ENCODE measurements around the gene SHCBP1.
"Not testable (repeated sequence)": the region's sequence is repeated elsewhere in the genome, so short reads cannot be mapped to it uniquely, and the experiment has no call there.

The SHCBP1 gene, protein sequence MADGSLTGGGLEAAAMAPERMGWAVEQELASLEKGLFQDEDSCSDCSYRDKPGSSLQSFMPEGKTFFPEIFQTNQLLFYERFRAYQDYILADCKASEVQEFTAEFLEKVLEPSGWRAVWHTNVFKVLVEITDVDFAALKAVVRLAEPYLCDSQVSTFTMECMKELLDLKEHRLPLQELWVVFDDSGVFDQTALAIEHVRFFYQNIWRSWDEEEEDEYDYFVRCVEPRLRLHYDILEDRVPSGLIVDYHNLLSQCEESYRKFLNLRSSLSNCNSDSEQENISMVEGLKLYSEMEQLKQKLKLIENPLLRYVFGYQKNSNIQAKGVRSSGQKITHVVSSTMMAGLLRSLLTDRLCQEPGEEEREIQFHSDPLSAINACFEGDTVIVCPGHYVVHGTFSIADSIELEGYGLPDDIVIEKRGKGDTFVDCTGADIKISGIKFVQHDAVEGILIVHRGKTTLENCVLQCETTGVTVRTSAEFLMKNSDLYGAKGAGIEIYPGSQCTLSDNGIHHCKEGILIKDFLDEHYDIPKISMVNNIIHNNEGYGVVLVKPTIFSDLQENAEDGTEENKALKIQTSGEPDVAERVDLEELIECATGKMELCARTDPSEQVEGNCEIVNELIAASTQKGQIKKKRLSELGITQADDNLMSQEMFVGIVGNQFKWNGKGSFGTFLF

DNA sequence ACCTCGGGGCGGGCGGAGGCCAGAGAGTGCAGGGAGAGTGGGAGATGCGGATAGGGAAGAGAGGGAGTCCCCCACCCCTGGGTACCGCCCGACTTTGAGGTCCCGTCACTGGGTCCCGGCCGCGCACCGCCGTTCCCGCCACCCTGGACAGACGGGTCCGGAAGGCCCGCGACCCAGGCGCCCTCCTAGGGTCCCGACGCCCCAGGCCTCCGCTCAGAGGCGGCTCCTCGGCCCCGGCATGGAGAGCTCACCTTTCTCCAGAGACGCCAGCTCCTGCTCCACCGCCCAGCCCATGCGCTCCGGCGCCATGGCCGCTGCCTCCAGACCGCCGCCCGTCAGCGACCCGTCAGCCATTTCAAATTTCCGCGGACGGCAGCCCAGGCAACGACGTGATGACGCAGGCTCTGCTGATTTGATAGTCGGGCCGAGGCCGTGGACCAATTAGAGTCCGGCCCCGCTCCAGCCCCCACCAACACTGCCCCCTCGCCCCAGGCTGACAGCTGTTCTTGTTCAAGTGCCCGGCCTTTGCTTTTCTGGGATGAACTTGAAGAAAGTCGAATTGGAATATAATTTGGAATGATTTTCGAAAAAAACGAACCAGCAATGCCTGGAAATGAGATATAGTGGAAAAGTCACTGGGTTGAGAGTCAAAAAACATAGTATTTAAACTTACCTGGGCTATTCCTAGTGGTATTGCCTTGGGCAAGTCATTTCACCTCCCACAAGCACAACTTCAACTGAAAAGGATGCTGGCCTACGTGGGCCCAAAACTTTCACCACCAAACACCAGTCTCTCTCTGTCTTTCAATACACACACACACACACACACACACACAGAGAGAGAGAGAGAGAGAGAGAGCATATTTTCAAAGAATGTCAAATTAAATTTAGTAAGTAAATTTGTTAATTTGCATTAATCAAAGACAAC, at the start of gene SHCBP1:
Gene SHCBP1, minus strand, starts transcription at position 374 of the 928 bp plus-strand sequence. Its CDS starts 20 bp downstream, at position 354.
- DNase-seq (ENCODE audit: low spot score): peak; percentile 65

DNA sequence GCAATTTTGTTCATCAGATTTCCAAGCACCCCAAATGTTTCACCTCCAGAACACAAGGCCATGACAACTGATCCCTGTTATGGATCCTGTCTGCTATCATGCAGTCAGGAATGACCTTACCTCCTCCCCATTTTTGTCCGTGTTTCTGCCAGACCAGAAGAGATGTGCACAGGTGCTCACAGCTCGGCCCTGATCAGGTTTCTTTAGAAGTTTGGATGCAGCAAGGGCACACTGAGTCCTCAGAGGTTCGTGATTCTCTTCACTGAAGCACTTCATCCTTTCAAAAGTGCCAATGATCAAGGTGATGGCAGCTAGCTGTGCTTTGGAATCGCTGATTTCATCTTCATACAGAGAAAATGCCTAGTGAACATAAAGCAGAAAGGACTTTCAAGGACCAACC, 40.9 kb upstream of the SHCBP1 start:
- DNase-seq (ENCODE audit: low spot score): no peak

DNA sequence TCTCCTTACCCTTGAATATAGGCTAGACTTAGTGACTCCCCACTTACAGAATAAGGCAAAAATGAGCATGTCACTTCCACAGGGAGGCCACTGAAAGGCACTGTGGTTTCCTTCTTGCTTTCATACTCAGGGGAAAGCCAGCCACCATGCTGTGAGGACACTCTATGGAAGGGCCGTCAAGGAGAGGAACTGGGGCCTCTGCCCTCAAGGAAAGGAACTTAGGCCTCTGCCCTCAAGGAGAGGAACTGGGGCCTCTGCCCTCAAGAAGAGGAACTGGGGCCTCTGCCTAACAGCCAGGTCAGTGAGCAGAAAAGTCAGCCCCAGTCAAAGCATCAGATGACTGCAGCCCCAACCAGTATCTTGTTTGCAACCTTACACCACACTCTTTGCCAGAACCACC, 37.7 kb upstream of the SHCBP1 start:
- DNase-seq (ENCODE audit: low spot score): peak; percentile 16

DNA sequence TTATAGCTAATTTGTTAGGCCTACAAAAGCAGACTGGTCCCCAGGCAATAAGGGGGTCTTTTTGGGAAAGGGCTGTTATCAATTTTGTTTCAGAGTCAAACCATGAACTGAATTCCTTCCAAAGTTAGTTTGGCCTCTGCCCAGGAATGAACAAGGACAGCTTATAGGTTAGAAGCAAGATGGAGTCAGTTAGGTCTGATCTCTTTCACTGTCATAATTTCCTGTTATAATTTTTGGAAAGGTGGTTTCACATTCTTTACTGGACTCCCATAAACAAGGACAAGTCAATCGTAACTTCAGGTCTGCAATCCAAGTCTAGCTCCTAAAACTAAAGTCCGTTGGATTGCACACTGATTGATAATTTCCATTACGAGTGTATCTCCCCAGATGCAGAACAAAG, 30.1 kb upstream of the SHCBP1 start:
- no peak for DNase-seq (ENCODE audit: low spot score)

DNA sequence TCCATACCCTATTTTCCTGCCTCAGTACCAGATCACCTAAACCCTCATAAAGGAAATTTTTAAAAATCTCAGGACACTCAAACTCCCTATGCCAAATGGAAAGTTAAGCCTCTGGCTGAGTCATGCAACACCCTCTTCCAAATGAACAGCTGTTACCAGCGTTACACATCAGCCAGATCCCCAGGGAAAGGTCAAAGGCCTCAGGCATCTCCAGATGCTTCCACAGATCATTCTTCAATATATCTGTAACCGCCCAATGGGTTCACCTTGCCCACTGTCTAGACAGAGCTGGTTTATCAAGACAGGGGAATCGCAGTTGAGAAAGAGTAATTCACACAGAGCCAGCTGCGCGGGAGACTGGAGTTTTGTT, 29.1 kb upstream of the SHCBP1 start:
- no peak for DNase-seq (ENCODE audit: low spot score)

DNA sequence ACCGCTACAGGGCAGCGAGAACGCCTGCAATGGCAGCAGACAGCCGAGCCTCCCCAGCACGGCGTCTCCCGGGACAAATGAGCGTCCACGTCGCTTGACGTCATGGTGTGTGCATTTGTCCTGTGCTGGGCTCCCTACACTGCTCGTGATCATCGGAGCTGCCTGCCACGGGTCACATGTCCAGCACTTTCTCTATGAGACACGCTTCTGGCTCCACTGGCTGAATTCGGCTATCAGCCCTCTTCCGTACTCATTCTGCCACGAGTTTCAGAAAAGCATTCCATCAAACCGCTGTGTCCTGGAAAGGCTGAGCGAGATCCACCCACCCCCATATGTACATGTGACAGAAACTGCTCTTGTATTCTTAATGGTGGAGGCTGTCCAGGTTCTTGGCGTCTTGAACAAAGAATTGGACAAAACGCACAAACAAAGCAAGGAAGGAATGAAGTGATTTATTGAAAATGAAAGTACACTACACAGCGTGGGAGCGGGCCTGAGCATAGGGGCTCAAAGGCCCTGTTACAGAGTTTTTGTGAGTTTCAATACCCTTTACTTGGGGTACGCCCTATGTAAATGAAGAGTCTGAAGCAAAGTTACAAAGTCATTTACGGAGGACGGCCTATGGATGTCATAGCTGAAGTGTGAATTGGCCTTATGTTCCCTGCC, 28.5 kb upstream of the SHCBP1 start:
- no peak for DNase-seq (ENCODE audit: low spot score)

DNA sequence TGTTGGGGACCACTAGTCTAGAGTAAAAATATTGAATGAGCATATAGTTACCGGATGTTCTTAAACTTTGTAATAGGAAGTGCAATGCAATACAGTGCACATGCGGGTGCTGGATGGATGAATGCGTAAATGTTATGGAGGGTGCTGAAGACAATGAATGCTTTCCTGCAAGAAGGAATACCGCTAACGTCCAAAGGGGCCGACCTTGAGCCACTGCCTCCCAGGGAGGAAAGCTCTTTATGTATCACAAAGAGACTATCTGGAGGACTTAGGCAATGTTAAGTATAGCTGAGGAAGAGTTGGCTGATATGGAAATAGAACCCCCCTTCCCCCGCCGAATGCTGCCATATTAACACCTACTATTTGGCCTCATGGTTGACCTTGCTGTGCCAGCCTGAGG, 27.5 kb upstream of the SHCBP1 start:
- no peak for DNase-seq (ENCODE audit: low spot score)

DNA sequence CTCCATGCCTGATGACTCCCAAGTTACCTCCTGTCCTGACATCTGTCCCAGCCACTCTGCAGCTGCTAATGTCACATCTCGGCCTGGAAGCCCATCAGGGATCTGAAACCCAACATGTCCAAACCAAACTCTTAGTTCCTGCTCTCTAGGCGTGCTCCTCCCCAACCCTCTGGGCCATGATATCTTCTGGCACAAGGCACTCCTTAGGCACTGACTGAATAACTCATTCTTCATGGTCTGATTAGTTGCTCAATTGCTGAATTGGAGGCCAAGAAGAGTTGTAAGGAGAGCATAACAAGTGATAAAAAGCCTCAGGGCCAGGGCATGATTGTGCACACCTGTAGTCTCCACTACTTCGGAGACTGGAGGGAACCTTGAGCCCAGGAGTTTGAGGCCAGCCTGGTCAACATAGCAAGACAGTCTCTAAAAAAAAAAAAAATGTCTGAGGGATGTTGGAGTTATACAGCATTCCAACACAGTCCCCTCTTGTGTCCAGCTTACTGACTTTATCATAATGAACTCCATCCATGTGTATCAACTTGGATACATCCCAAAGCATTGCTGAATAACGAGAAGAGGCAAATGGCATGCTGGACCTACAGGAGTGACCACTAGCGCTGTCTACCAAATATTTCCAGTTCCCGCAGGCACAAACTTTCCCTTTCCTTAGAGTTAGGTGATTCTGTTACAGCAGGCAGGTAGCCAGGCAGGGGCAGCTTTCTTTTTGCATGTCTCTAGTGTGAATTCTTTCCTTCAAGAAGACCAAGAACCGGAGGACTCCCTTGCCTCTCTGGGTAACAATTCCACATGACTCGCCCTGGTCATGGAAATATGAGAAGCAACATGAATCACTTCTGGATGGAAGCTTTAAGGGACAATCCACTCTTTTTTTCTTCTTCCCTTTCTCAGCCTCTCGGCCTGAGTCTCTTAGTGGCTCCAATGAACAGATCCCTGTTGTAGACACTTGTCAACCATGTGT, 18.1 kb upstream of the SHCBP1 start:
- DNase-seq (ENCODE audit: low spot score): no peak

DNA sequence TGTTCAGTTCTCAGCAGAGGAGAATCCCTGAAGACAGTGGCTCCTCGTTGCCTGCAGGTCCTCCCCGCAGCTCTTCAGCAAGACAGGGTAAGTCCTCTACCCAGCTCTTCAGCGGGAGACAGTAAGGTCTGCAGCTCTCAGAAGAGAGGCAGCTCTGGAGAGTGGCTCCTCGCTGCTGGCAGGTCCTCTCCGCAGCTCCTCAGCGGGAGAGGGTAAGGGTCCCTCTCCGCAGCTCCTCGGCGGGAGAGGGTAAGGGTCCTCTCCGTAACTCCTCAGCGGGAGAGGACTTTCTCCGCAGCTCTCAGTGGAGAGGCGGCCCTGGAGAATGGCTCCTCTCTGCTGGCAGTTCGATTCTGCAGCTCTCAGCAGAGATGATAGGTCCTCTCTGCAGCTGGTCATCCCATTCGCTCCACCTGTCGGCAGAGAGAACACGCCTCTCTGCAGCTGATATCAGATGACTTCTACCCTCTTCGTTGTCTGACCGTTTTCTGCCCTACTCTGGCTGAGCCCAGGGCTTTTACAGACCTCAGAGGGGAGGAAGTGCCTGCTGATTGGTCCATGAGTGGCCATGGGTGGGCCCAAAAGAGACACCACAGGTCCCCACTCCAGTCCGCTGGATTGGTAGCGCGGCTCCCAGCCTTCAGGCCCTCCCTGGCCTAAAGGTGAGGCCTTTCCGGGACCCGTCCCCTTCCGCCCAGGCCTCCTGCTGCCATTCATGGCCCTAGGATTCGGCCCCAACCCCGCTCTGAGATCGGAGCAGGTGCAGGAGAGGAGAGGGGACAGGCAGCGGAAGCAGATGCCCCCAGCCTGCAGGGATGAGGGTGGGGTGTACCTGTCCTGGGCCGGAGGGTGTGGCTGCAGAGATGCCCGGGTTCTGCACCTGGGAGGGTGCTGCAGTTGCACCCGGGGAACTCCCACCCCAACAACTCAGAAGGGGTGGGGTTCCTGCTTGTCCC, 11.9 kb upstream of the SHCBP1 start:
- no peak for DNase-seq (ENCODE audit: low spot score)

DNA sequence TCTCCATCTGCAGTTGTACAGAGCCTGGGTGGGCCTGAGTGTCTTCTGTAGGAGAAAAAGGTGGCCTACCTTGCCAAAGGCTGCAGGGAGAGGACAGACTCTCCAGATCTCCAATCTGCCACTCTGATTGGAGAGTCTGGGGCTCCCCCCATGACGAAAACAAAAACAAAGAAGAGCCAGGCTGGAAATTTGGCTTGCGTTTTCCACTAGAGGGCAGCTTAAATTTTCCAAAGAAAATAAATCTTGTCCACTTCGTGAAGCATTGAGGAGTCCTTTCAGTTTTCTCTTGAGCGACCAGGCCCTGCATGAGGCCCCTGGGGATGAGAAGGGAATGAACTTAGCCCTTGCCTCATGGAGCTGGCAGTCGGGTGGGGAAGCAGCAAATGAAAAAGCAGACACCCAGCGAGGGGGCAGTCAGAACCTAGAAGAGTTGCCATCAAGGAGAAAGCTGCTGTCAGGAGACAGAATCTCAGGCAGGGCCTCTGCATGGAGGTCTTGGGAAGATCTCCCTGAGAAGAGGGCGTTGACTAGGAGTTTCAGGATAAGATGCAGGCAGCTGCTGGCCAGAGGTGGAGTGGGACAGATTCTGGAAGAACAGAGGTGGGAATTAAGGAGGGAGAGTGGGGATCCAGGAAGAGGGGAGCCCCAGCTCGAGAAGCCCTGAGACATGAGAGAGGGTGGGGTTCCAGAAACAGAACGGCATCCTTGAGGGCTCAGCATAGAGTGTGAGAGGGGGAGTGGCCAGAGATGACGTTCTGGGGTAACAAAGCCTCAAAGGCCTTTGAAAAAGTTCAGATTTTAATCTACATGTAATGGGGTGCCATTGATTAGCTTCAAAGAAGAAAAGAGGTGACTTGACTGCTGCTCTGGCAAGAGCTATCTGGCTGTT, 8.4 kb upstream of the SHCBP1 start:
- DNase-seq (ENCODE audit: low spot score): no peak

DNA sequence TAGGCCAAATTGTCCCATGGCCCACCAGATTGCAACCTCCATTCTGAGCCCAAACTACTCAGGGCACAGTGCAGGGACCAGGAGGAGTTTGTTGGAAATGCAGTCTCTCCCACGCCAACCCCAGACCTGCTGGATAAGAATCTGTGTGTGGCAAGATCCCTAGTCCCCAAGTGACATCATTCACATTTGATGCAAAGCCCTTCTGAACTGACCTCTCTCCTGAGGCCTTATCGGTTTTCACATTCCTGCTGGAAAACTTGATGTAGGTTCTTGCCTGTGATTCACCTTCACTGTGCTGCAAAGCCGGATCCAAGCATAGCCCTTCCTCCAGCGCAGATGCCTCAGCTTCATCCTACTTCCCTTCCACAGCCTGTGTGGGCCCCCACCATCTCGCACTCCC, 6.6 kb upstream of the SHCBP1 start:
- DNase-seq (ENCODE audit: low spot score): no peak

DNA sequence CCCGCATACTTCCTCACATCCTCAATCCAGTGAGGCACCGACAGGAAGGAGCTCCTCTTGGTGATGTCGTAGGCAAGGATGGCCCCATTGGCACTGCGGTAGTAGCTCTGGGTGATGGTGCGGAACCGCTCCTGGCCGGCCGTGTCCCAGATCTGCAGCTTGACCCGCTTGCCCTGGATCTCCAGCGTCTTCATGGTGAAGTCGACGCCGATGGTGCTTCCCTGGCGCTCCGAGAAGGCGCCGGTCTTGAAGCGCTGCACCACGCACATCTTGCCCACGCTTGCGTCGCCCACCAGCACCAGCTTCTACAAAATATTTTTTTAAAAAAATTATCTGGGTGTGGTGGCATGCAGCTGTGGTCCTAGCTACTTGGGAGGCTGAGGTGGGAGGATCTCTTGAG, 5.5 kb upstream of the SHCBP1 start:
- DNase-seq (ENCODE audit: low spot score): not testable (repeated sequence)

DNA sequence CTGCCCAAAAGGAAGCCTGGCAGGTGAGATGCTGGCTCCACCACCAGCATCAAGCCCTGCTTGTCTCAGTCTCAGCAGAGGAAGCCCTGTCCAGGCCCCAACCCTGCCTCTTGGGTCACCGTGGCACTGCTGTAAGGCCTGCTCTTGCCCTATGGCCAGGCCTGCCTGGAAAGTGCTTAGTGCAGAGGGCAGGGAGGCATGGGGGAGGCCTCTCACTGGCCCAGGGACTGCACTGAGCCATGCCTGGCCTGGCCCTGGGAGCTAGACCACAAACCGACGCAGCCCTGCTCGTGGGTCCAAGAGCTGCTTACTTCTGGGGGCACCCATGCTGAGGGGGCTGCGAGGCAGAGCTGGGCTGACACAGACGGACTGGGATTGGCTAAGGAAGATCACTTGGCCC, 3.7 kb upstream of the SHCBP1 start:
- not testable (repeated sequence) for DNase-seq (ENCODE audit: low spot score)

DNA sequence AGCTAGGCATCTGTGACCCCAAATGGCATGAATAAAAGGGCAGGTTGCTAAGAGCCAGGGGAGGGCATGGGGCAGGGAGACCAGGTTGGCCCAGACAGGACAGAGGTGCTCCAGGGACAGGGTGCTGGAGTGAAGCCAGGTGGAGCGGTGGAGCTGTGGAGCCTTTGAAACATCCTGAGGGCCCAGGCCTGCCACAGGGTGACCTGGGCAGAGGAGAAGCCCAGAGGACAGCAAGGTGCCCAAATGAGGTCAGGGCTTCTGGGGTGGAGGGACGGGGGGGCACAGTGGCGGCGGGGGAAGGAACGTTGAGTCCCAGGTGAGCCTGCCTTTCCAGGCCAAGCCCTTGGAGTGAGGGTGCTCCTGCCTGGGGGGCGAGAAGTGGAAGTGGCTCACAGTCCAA, 2.5 kb upstream of the SHCBP1 start:
- DNase-seq (ENCODE audit: low spot score): not testable (repeated sequence)

DNA sequence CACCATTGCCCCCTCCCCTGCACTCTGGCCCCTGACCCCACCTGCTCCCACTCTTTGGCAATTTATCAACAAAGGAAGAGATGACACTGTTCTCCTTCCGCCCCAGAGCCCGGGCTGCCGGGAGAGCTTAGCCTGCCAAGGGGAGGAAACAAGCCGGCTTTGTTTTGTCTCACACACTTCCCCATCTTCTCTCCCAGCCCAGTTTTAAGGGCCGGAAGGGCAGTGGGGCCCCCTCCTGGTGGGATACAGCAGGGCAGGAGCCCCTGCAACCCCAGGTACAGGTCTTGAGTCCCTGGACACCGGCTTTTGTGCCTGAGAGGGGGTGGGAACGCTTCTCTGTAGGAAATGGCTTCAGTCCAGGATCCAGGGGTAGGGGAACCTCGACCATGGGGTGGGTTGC, 2.1 kb upstream of the SHCBP1 start:
- DNase-seq (ENCODE audit: low spot score): not testable (repeated sequence)

DNA sequence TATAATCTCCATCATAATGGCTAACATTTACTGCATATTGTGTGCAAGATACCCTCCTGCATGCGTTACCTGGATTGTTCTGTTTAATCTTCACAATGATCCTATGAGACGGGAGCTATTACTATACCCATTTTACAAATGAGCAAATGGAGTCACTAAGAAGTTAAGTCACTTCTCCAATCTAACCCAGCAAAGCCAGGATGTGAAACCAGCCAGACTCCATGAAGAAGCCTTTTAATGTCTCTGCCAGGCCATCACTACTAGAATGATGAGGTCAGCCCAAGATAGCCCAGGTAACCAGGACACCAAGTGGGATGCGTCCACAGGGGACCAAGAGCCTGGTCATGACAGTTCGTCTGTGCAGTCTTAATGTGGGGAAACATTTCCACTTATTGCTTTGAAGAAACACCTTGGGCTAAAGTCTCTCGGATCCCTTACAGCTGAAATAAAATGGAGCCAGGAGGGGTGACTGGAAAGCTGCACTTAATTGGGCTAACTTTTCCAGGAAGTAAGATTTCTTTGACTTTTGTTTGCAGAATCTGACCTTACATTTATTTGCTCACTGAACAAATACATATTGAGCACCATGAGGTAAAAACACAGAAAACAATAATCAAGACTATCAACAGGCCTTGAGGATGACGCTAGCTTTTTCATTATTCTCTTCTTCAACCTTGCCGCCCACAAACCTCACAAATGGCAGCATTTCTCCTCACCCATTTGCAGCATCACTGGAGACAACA, 926 bp upstream of the SHCBP1 start:
- no peak for DNase-seq (ENCODE audit: low spot score)

DNA sequence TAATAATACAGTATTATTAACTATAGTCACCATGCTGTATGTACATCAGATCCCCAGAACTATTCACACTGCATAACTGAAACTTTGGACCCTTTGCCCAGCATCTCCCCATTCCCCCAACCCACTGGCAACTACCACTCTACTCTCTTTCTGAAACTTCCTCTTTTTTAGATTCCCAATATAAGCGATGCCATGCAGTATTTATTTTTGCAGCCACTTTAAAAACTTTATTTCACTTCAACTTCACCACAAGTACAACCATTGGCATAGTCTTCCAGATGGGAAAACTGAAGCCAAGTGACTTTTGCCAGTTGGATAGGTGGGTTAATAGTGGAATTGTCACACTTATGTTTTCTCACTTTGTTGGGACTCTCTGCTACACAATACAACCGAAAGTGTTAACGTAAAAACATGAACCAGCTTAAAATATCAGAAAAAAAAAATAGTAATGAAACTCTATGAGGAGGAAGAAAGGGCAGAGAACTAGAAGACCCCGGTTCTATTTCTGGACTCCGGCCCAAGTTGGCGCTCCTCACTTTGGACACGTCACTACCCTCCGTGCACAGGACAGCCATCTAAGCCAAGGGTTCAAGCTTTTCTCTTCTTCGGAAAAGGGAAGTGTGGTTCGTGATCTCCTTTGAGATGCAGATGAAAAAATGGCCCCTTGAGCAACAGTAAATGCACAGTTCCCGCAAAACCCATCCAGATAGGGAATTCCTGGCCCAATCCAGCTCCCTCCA, 743 bp downstream of the SHCBP1 start:
- DNase-seq (ENCODE audit: low spot score): no peak
